Stimulated activated CD4-positive, alpha-beta T cell treated with anti-CD3 and anti-CD28 coated beads, Interleukin-15, amount 100 ng/mL, for 48 hours (primary cell): ENCODE results near the gene KCNK13.
"Not testable (repeated sequence)": the region's sequence is repeated elsewhere in the genome, so short reads cannot be mapped to it uniquely, and the experiment has no call there.

Experiments
- DNase-seq, 2 donors: peaks; one replicate each; pipeline ENCODE4 v3.0.0-alpha.2; 2020; ENCODE audit warnings: low read depth in 2 of 2

KCNK13 gene

GRCh38 chr14:90193925-90194324 is 132.1 kb downstream of the KCNK13 start:
- DNase-seq: no peak

GRCh38 chr14:90194706-90195105 is 132.9 kb downstream of the KCNK13 start:
- no peak for DNase-seq

GRCh38 chr14:90198541-90199060 is 136.8 kb downstream of the KCNK13 start:
- no peak for DNase-seq

GRCh38 chr14:90200546-90200945 is 138.8 kb downstream of the KCNK13 start:
- not testable (repeated sequence) for DNase-seq

- no peak for DNase-seq
These were observed 139.6 kb downstream of the KCNK13 start for GRCh38 chr14:90201344-90201743.

GRCh38 chr14:90204516-90204915 is 142.7 kb downstream of the KCNK13 start:
- no peak for DNase-seq

GRCh38 chr14:90213099-90213748 is 151.4 kb downstream of the KCNK13 start:
- DNase-seq: no peak

- no peak for DNase-seq
These were observed 166.7 kb downstream of the KCNK13 start for GRCh38 chr14:90228478-90228877.

GRCh38 chr14:90229942-90230341 is 168.1 kb downstream of the KCNK13 start:
- not testable (repeated sequence) for DNase-seq
